Peyer's patch (tissue), 4 donors: ENCODE measurements around the gene AMBP. TPM values are rescaled to one million over a fixed set of nuclear protein-coding genes. Genes with fewer than 3 reads are reported as not detected.

ENCODE experiments used
- DNase-seq, 3 donors: peaks; one replicate each; pipeline ENCODE4 v3.0.0-alpha.2; 2017 to 2019
- H3K27ac ChIP-seq, 4 donors: fragments of 200-600 bp; sonication (generic); one replicate each; pipeline ENCODE4 v1.5.1; 2016 to 2019
- H3K27me3 ChIP-seq, 2 donors: fragments of 200-600 bp; sonication (generic); one replicate each; pipeline ENCODE4 v1.5.1; 2019
- H3K36me3 ChIP-seq, 3 donors: fragments of 200-600 bp; sonication (generic); one replicate each; pipeline ENCODE4 v1.5.1; 2016 to 2019
- H3K4me1 ChIP-seq, 4 donors: fragments of 200-600 bp; sonication (generic); one replicate each; pipeline ENCODE4 v1.5.1; 2016 to 2019
- H3K4me3 ChIP-seq, 4 donors: fragments of 200-600 bp; sonication (generic); 1 replicate in 3 of 4; 2 replicates in 1 of 4; pipeline ENCODE4 v1.5.1; 2016 to 2019; ENCODE audit warnings: mild to moderate bottlenecking in 1 of 4
- H3K9me3 ChIP-seq, 4 donors: fragments of 200-600 bp; sonication (generic); one replicate each; pipeline ENCODE4 v1.5.1; 2016 to 2019; ENCODE audit warnings: mild to moderate bottlenecking in 1 of 4
- CTCF ChIP-seq, 6 experiments: fragments of 450-650 bp in 4 of 6; fragments of 200-600 bp in 2 of 6; sonication (generic) in 1 of 6; IDR thresholded peaks; one replicate each; pipeline ENCODE4 v1.5.1; 2017 to 2019; ENCODE audit warnings: antibody characterized with exemption in 6 of 6, mild to moderate bottlenecking in 3 of 6, moderate library complexity in 1 of 6
- POLR2A ChIP-seq, 2 donors: fragments of 450-650 bp; IDR thresholded peaks; one replicate each; pipeline ENCODE4 v1.5.1; 2017; ENCODE audit warnings: antibody characterized with exemption in 2 of 2, mild to moderate bottlenecking in 2 of 2, moderate library complexity in 2 of 2
- total RNA-seq, 4 donors: library from RNA; depleted of rRNA; stranded (reverse); fragments of >200 nt; gene quantifications; one replicate each; pipeline ENCODE4 v1.1.0, GENCODE V29; 2016

AMBP gene
- total RNA-seq, 4 donors from 2014 or later: 4.4 TPM; not detected in 3

- TF ChIP-seq POLR2A (IDR thresholded peaks at IDR 0.05) (no peak), CTCF (IDR thresholded peaks at IDR 0.05) (no peak)
- DNase-seq: no peak
Measured at GRCh38 chr9:114123031-114123977, 45.2 kb upstream of the AMBP start.

DNA sequence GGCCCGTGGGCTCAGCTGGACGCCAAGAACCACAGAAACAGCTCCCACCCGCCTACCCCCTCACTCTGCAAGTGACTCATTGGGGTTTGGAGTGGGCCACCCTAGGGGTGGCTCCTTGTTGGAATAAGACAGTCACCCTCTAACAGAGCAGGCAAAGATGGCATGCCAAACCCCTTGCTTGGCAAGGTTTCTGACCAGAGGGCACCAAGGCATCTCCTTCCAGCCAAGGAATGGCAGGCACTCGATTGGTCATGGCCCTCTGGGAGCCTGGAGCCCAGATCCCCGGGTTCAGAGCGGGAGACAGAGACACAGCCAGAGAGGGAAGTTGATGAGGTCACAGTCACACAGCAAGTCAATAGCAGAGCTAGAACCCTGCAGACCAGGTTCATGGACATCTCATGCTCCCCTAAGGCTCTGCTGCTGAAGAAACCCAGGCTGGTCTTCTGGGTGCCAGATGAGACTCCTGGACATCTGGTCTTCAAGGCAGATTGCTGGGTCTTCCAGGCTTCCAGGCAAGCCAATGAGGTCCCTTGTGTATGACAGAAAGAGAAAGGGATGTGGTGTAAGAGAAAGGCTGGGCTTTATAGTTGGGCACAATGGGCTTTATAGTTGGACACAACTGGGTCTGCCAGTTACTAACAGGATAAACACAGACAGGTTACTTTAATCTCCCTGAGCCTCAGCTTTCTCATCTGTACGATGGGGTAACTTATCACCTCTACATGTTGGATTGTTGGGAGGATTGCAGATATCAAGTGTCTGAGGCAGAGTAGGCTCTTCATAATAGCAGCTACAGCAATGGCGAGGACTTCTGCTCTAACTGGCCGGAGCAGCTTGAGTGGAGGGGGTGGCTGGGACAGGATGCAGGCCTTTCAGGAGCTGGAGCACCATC, 44.3 kb upstream of the AMBP start:
- DNase-seq: no peak
- no peaks in the 10 kb centered on the region for H3K4me1 ChIP-seq

More at GRCh38 chr9:114123031-114123977, 45.2 kb upstream of the AMBP start:
- Histone ChIP-seq H3K4me3 (no peak overlapping the region), H3K27ac (no peak overlapping the region), H3K27me3 (no peaks in the 10 kb centered on the region), H3K9me3 (no peaks in the 10 kb centered on the region), H3K4me1 (no peaks in the 10 kb centered on the region), H3K36me3 (no peaks in the 10 kb centered on the region)

DNA sequence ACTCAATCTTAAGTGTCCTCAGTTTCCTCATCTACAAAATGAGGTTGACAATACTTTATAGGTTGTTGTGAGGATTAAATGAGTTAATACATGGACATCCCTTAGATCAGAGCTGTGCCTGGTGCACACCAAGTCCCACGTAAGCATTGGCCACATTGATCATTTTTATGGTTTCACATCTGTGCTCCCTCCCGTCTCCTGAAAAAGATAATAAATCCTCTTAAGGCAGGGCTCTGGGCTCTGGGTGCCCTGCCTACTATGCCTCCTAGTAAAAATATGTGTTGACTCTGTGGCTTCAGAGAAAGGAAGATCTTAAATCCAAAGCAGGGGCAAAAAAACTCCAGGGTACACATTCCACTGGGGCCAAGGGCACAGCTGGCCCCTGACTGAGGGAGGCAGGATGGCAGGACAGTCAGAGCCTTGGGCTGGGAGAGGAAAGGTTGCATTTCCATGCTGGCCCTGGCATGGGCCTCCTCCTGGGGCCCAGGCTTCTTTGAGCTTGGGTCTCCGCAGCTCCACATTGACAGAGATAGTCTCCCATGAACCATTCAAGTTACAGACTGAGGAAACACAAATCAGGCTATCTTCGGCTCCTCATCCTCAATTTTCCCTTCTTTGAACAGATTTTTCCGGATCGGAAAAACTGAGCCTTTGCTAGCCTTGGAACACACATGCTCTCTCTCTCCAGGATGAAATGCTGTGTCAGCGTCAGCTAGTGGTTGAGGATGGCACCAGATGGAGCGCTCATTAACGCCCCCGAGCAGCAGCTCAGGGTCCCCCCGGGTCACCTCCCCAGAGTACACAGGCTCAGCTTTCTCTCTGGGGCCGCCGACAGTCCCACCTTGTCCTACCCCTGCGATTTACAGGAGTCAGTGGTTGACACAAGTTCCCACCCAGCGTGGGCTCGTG, 43.4 kb upstream of the AMBP start:
- Histone ChIP-seq H3K27ac (no peak overlapping the region), H3K4me1 (no peaks in the 10 kb centered on the region), H3K27me3 (no peaks in the 10 kb centered on the region), H3K4me3 (no peak overlapping the region), H3K9me3 (no peaks in the 10 kb centered on the region), H3K36me3 (no peaks in the 10 kb centered on the region)
- TF ChIP-seq POLR2A (IDR thresholded peaks at IDR 0.05) (no peak), CTCF (IDR thresholded peaks at IDR 0.05) (no peak)
- no peak for DNase-seq

More for the DNA sequence above, 44.3 kb upstream of the AMBP start:
- H3K4me3 ChIP-seq: no peak overlapping the region
- H3K36me3 ChIP-seq: no peaks in the 10 kb centered on the region
- no peak overlapping the region for H3K27ac ChIP-seq
- no peaks in the 10 kb centered on the region for H3K27me3 ChIP-seq
- no peaks in the 10 kb centered on the region for H3K9me3 ChIP-seq
- TF ChIP-seq CTCF (IDR thresholded peaks at IDR 0.05) (no peak), POLR2A (IDR thresholded peaks at IDR 0.05) (no peak)

DNA sequence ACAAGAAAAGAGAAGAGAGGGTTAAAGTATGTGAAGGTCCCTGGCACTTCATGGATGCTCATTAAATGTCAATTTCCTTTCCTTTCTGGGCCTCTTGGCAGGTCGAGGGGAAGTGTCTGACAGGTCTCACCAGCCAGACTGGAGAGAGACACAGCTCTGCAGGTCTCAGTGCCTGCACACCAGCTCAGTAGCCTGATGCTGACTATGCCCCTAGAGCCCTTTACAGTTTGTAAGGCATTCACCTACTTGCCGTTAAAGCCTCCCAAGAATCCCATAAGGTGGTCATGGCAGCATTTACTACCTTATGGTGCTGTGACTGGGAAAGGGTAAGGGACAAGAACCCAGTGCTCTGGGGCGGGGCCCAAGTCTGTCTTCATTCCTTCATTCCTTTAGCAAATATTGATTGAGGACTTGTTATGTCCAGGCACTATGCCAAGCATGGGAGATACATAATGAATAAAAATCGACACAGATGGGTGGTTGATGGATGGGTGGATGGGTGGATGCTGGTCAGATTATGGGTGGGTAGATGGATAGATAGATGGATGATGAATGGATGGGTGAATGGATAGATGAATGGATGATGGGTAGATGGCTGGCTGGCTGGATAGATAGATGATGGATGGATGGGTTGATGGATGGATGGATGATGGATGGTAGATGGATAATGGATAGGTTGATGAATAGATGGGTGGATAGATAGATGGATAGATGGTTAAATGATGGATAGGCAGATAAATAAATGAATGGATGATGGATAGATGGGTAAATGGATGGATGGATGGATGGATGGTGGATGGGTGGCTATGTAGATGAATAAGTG, 42.3 kb upstream of the AMBP start:
- H3K4me1 ChIP-seq: no peaks in the 10 kb centered on the region
- H3K36me3 ChIP-seq: no peaks in the 10 kb centered on the region
- TF ChIP-seq CTCF (IDR thresholded peaks at IDR 0.05) (no peak), POLR2A (IDR thresholded peaks at IDR 0.05) (no peak)
- H3K9me3 ChIP-seq: no peaks in the 10 kb centered on the region
- DNase-seq: no peak
- H3K27ac ChIP-seq: no peak overlapping the region
- H3K27me3 ChIP-seq: no peaks in the 10 kb centered on the region
- no peak overlapping the region for H3K4me3 ChIP-seq
